GM18511 (cell line): ENCODE results near the gene SLC9A1.
"Not testable (repeated sequence)": the region's sequence is repeated elsewhere in the genome, so short reads cannot be mapped to it uniquely, and the experiment has no call there.

ENCODE experiments used
- ATAC-seq: cut with Tn5 transposase; IDR thresholded peaks from one replicate; pipeline ENCODE4 v1.9.1; 2021; ENCODE audit warnings: mild to moderate bottlenecking, moderate library complexity; ENCODE audit not compliant: unreplicated experiment

The SLC9A1 gene

DNA sequence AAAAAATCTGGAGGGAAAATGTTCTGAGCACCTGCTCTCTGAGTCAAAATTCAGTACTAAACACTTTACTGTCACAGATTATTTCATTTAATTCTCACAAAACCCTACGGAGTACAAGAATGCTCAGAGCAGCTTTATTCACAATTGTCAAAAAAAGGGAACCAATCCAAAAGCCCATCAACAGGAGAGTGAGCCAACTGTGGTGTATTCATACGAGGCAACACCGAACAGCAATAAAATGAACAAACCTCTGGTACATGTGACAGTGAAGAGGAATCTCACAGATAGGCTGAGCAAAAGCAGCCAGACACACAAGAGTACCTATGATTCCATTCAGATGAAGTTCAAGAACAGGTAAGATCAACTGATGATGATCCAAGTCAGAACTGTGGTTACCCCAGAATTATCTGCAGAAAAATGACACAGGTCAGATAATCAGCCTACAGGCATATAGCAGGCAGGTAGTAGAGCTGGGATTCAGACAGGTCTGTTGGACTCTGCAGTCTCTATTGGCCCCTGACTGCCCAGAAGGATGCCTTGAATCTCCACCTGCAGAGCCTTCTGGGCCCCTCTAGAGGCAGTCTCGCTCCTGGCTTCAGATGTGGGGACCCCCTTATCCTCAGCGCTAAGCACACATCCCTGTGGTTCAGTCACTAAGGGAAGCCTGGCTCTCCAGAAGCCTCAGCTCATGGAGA lies 19.2 kb downstream of the SLC9A1 start:
- ATAC-seq: no peak

- peak; percentile 68 for ATAC-seq
Observed at GRCh38 chr1:27133991-27134390, 20.9 kb downstream of the SLC9A1 start.

DNA sequence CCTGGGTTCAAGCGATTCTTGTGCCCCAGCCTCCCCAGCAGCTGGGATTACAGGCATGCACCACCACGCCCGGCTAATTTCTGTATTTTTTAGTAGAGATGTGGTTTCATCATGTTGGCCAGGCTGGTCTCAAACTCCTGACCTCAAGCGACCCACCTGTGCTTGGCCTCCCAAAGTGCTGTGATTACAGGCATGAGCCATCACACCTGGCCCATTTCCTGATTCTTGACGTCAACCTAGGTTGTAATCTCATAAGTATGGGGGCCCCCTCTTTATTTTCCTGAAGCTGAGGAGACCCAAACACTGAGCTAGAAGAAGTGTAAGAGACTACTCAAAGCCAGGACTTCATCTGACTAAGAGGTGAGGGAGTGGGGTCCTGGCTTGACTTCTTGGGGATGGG lies 21.8 kb downstream of the SLC9A1 start:
- no peak for ATAC-seq

DNA sequence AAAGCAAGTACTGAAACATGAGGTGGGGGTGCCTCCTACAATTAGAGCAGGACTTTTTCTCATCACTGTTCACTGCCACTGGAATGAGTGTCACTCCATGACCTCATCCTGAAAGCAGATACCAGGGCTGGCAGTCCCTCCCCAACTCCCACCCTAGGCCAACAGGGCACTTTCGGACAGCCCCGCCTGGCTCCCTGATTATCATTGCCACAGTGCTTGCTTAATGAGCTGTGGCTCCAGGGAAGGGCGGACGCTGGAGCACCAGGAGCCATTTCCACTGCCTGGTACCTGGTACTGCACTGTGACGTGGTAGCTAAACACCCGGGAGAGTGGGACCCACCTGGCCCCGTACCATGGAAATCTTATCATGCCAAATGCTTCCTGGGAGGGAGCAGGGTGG lies 22.3 kb downstream of the SLC9A1 start:
- no peak for ATAC-seq

DNA sequence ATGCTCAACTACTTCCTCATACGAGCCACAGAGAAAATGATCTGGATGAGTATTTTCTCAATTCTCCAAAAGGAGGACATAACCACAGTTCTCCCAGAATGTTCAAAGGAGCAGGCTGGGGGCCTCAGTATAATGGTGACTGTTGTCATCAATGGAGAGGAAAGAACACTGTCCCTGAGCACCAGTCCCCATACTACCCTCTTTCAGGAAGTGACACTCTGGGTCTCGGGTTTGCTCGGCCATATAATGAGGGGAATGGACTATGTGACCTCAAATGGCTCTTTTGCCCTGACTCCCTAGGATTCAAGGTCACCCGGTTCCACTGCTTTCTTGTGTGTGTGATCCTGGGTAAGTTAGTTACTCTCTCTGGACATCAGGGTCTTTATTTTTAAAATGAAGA lies 22.8 kb downstream of the SLC9A1 start:
- no peak for ATAC-seq

DNA sequence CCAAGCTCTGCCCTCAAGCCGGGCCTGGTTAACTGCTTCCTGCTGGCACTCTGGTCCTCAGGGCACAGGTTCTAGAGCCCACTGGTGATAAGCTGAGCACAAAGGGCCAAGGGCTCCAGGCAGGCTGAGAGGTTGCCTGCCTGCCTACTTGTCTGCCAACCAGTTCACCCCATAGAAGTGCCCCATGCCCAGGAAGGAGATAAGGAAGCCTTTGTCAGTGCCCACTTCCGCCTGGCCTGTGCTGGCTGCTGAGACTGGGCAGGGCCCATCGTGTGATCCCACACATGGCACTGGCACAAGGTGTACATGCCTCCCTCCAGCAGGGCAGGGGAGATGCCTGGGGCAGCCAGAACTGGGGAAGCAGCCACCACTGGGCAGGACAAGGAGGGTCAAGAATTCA lies 24.1 kb downstream of the SLC9A1 start:
- no peak for ATAC-seq

DNA sequence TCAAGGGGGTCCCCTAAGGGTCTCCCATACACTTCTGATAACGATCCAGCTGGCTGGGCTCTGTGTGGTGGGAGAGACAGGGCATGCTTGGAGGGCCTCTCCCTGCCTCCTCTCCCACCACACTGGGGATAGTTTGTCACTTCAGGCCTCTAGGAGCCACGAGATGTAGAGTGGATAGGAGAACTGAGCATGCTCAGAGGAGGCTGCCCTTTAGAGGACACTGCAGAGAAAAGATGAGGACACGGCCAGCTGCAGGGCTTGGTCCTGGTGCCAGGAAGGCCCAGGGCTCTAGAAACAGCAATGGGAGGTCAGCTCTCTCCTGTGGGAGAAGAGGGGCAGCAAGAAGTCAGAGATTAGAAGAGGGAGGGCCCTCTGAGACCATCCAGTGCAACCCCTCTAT lies 25.7 kb downstream of the SLC9A1 start:
- ATAC-seq: no peak

GRCh38 chr1:27127419-27127818 lies 27.5 kb downstream of the SLC9A1 start:
- no peak for ATAC-seq

DNA sequence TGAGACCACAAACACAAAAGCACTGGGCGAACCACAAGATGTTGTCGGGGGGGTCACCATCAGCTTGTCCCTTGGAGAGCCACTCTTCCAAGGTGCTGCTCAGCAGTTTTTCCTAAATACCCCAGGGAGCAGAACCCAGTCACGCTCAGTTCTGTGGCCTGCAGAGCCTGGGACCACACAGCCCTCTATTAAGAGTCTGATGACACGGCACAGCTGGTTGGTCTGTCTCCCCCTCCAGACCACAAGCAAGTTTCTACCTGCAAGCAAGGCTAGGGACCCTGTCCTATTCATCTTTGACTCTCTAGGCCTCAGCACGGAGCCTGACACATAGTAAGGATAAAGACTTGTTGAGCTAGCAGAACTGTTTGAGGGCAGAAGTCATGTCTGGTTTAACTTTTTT lies 28.5 kb downstream of the SLC9A1 start:
- ATAC-seq: no peak

DNA sequence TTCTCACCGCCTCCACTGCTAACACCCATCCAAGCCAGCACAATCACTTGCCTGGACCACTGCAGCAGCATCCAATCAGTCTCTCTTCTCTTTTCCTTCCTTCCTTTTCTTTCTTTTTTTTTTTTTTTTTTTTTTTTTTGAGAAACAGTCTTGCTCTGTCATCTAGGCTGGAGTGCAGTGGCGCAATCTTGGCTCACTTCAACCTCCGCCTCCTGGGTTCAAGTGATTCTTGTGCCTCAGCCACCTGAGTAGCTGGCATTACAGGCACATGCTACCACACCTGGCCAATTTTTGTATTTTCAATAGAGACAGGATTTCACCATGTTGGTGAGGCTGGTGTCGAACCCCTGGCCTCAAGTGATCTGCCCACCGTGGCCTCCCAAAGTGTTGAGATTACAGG lies 29.8 kb downstream of the SLC9A1 start:
- ATAC-seq: not testable (repeated sequence)

GRCh38 chr1:27124405-27124804 lies 30.5 kb downstream of the SLC9A1 start:
- no peak for ATAC-seq

GRCh38 chr1:27122652-27123051 lies 32.3 kb downstream of the SLC9A1 start:
- ATAC-seq: no peak

DNA sequence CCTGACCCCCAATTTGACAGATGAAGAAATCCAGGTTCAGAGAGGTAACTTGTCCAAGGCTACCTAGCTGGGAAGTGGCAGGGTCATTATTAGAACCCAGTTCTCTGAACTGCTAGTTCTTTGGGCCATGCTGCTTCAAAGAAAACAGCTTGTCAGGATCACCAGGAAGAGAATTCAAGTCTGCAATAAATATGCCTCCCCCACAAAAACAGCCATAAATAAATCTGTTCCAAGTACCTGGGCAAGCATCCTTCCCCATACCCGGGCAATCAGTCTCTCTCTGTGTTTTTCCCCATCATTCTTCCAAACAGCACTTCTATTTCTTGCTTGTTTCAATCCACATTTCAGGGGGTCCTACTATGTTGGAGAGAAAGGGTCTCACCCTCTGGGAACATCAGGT lies 34.1 kb downstream of the SLC9A1 start:
- no peak for ATAC-seq

GRCh38 chr1:27118440-27118689 lies 36.6 kb downstream of the SLC9A1 start:
- no peak for ATAC-seq

GRCh38 chr1:27117733-27118439 lies 37.0 kb downstream of the SLC9A1 start:
- ATAC-seq: no peak

- ATAC-seq: no peak
Observed at GRCh38 chr1:27116697-27117096, 38.2 kb downstream of the SLC9A1 start.

DNA sequence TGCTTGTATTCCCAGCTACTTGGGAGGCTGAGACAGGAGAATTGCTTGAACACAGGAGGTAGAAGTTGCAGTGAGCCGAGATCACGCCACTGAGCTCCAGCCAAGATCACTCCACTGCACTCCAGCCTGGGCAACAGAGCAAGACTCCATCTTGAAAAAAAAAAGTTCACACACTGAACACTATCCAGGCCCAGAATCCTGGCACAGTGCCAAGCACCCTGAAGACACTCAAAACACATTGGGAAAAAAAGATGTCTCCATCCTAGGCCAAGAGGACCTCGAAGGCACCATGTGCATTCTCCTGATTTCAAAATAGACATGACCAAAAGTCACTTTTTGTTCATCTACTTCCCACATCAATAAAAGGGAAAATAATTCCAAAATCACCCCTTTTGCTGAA lies 38.7 kb downstream of the SLC9A1 start:
- ATAC-seq: no peak

GRCh38 chr1:27114546-27114945 lies 40.4 kb downstream of the SLC9A1 start:
- ATAC-seq: no peak

DNA sequence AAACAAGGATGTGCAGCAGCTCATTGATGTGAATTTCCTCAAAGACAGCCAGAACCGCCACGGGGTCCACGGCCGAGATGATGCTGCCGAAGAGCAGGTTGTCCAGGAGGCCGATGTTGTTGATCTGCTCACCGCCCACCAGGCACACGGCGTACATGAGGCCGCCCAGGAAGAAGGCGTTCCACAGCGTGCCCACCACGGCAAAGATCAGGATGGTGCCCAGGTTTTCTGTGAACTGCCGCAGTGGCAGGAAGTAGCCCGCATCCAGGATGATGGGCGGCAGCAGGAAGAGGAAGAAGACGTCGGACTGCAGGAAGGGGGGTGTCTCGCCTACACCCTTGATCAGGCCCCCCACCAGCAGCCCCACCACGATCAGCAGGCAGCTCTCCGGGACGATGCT lies 41.1 kb downstream of the SLC9A1 start:
- ATAC-seq: no peak

DNA sequence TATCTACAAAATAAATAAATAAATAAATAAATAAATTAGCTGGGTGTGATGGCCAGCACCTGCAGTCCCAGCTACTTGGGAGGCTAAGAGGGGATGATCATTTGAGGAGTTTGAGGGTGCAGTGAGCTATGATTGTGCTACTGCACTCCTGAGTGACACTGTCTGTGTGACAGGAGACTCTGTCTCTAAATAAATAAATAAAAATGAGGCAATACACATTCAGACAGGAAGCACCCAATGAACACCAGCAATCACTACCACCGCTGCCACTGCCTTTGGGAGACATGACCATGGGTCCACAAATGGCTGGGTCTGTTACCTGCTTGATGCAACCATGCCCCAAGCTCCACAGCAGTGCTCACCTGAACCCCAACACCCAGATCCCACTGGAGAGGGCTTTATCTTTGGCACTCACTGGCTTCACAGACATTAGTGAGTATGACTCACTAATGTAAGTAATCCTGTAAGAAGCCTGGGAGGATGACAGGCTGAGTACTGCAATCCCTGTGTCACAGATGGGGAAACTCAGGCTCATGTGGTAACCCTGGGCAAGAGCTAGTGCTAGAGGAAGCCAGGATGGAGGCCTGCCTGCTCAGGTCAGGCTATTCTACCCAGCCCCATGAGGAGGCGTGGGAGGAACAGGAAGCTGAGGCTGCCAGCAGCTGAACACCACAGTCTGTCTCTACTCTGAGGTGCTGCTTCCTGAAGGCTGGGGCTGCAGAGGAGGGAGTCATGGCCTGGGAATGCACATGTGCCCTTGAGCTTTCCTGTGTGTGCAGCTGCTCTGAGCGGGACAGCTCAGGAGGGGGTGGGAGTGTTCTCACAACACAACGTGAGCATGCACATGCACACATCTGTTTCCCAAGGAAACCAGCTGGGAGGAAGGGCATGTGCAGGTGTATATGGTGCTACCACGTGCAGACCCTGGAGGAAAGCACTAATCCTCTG lies 43.0 kb downstream of the SLC9A1 start:
- ATAC-seq: peak; percentile 89

DNA sequence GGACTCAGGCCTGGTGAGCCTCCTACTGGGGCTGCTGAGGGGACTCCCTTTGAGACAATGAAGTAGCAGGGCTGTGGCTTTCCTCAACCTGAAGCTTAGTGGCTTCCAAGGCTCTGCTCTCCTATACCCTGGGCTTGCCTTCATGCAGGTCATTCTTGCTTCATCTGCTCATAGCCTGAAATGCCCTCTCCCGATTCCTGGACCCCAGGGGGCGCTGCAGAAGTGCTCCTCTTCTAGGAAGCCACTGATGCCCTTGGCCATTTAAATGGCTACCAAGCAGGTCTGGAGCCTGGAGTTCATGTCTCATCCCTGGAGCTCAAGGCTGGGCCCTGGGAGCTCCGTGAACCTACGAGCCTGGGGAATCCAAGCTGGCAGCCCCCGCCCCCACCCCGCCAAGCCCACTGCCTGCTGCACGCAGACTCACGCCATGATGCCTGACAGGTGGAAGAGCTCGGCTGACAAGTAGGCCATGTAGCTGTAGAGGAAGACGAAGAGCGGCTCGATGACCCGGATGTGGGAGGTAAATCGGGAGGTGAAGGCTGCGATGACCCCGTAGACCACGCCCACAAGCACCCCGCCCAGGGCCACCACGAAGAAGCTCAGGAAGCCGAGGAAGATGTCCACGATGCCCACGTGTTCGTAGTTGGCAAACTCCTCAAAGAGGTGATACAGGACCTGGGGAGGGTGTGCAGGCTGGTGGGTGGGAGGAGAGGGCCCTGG lies 45.7 kb downstream of the SLC9A1 start:
- no peak for ATAC-seq
